ENCODE results near the gene NWD2.

Gene NWD2

DNA sequence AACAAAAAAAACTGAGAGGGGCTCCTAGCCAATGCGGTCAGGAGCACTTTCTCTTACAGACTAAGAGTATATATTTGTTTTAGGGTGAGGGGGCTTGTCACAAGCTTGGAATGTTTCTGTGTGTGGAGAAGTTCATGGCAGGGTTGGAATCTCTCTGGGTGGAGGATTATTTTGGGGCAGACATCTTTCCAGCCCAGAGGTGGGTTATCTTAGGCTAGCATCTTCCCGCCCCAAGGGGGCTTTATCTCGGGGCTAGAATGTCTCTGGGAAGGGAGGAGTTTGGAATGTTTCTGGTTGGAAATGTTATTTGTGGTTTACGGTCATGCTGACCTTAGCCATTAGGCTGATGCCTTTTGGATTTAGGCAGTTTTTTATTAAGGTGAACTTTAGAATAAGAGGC is 236.0 kb downstream of the NWD2 start (continued):
- TF ChIP-seq, protein P1, sequence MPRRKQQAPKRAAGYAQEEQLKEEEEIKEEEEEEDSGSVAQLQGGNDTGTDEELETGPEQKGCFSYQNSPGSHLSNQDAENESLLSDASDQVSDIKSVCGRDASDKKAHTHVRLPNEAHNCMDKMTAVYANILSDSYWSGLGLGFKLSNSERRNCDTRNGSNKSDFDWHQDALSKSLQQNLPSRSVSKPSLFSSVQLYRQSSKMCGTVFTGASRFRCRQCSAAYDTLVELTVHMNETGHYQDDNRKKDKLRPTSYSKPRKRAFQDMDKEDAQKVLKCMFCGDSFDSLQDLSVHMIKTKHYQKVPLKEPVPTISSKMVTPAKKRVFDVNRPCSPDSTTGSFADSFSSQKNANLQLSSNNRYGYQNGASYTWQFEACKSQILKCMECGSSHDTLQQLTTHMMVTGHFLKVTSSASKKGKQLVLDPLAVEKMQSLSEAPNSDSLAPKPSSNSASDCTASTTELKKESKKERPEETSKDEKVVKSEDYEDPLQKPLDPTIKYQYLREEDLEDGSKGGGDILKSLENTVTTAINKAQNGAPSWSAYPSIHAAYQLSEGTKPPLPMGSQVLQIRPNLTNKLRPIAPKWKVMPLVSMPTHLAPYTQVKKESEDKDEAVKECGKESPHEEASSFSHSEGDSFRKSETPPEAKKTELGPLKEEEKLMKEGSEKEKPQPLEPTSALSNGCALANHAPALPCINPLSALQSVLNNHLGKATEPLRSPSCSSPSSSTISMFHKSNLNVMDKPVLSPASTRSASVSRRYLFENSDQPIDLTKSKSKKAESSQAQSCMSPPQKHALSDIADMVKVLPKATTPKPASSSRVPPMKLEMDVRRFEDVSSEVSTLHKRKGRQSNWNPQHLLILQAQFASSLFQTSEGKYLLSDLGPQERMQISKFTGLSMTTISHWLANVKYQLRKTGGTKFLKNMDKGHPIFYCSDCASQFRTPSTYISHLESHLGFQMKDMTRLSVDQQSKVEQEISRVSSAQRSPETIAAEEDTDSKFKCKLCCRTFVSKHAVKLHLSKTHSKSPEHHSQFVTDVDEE (CRISPR knock-in tag; IDR thresholded peaks at IDR 0.05), result no peak
- TF ChIP-seq, protein P2, sequence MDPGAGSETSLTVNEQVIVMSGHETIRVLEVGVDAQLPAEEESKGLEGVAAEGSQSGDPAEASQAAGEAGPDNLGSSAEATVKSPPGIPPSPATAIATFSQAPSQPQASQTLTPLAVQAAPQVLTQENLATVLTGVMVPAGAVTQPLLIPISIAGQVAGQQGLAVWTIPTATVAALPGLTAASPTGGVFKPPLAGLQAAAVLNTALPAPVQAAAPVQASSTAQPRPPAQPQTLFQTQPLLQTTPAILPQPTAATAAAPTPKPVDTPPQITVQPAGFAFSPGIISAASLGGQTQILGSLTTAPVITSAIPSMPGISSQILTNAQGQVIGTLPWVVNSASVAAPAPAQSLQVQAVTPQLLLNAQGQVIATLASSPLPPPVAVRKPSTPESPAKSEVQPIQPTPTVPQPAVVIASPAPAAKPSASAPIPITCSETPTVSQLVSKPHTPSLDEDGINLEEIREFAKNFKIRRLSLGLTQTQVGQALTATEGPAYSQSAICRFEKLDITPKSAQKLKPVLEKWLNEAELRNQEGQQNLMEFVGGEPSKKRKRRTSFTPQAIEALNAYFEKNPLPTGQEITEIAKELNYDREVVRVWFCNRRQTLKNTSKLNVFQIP (CRISPR knock-in tag; IDR thresholded peaks at IDR 0.05; ENCODE audit: borderline replicate concordance, low read depth), result no peak

DNA sequence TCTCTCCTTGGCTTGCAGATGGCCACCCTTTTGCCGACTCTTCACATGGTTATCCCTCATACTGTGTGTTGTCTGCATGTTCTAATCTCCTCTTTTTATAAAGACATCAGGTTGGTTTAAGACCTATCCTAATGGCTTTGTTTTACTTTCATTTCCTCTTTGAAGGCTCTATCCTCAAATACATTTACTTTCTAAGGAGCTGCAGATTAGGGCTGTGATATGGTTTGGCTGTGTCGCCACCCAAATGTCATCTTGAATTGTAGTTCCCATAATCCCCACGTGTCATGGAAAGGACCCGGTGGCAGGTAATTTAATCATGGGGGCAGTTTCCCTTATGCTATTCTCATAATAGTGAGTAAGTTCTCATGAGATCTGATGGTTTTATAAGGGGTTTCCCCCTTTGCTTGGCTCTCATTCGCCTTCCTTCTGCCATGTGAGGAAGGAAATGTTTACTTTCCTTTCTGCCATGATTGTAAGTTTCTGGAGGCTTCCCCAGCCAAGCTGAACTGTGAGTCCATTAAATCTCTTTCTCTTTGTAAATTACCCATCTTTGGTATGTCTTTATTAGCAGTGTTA is 237.1 kb downstream of the NWD2 start:
- no peak for ATAC-seq
- TF ChIP-seq SNAI2 (CRISPR knock-in tag; IDR thresholded peaks at IDR 0.05) (no peak), ZNF8 (CRISPR knock-in tag; IDR thresholded peaks at IDR 0.05) (no peak), PPARA (CRISPR knock-in tag; IDR thresholded peaks at IDR 0.05; ENCODE audit: borderline replicate concordance) (no peak), ZC3H10 (CRISPR knock-in tag; IDR thresholded peaks at IDR 0.05) (no peak), TCF4 (CRISPR knock-in tag; IDR thresholded peaks at IDR 0.05; ENCODE audit: borderline replicate concordance) (no peak), ZNF70 (CRISPR knock-in tag; IDR thresholded peaks at IDR 0.05) (no peak), BACH2 (CRISPR knock-in tag; IDR thresholded peaks at IDR 0.05; ENCODE audit: borderline replicate concordance) (no peak), TOX (CRISPR knock-in tag; IDR thresholded peaks at IDR 0.05; ENCODE audit: borderline replicate concordance) (no peak)
- TF ChIP-seq, protein P3, sequence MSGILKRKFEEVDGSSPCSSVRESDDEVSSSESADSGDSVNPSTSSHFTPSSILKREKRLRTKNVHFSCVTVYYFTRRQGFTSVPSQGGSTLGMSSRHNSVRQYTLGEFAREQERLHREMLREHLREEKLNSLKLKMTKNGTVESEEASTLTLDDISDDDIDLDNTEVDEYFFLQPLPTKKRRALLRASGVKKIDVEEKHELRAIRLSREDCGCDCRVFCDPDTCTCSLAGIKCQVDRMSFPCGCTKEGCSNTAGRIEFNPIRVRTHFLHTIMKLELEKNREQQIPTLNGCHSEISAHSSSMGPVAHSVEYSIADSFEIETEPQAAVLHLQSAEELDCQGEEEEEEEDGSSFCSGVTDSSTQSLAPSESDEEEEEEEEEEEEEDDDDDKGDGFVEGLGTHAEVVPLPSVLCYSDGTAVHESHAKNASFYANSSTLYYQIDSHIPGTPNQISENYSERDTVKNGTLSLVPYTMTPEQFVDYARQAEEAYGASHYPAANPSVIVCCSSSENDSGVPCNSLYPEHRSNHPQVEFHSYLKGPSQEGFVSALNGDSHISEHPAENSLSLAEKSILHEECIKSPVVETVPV (CRISPR knock-in tag; IDR thresholded peaks at IDR 0.05), result no peak
- TF ChIP-seq, protein P4, sequence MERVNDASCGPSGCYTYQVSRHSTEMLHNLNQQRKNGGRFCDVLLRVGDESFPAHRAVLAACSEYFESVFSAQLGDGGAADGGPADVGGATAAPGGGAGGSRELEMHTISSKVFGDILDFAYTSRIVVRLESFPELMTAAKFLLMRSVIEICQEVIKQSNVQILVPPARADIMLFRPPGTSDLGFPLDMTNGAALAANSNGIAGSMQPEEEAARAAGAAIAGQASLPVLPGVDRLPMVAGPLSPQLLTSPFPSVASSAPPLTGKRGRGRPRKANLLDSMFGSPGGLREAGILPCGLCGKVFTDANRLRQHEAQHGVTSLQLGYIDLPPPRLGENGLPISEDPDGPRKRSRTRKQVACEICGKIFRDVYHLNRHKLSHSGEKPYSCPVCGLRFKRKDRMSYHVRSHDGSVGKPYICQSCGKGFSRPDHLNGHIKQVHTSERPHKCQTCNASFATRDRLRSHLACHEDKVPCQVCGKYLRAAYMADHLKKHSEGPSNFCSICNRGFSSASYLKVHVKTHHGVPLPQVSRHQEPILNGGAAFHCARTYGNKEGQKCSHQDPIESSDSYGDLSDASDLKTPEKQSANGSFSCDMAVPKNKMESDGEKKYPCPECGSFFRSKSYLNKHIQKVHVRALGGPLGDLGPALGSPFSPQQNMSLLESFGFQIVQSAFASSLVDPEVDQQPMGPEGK (CRISPR knock-in tag; IDR thresholded peaks at IDR 0.05; ENCODE audit: borderline replicate concordance), result no peak

DNA sequence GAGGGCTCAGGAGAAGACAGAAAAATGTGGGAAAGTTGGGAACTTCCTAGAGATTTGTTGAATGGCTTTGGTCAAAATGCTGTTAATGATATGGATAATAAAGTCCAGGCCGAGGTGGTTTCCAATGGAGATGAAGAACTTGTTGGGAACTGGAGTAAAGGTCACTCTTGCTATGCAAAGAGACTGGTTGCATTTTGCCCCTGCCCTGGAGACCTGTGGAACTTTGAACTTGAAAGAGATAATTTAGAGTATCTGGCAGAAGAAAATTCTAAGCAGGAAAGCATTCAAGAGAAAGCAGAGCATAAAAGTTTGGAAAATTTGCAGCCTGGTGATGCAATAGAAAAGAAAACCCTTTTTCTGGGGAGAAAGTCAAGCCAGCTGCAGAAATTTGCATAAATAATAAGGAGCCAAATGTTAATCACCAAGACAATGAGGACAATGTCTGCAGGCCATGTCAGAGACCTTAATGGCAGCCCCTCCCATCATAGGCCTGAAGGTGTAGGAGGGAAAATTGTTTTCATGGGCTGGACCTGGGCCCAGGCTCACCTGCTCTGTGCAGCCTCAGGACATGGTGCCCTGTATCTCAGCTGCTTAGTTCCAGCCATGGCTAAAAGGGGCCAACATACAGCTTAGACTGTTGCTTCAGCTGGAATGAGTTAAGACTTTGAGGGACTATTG is 237.8 kb downstream of the NWD2 start:
- no peak for ATAC-seq
- TF ChIP-seq ZC3H10 (CRISPR knock-in tag; IDR thresholded peaks at IDR 0.05) (no peak), OSR1 (CRISPR knock-in tag; IDR thresholded peaks at IDR 0.05) (no peak), TOX (CRISPR knock-in tag; IDR thresholded peaks at IDR 0.05; ENCODE audit: borderline replicate concordance) (no peak), SNAI2 (CRISPR knock-in tag; IDR thresholded peaks at IDR 0.05) (no peak), ZNF8 (CRISPR knock-in tag; IDR thresholded peaks at IDR 0.05) (no peak), ZNF565 (CRISPR knock-in tag; conservative IDR thresholded peaks at IDR 0.05; ENCODE audit: low read depth) (no peak), BACH2 (CRISPR knock-in tag; IDR thresholded peaks at IDR 0.05; ENCODE audit: borderline replicate concordance) (no peak), ESRRG (CRISPR knock-in tag; IDR thresholded peaks at IDR 0.05) (no peak), ZNF70 (CRISPR knock-in tag; IDR thresholded peaks at IDR 0.05) (no peak), ARNTL (CRISPR knock-in tag; IDR thresholded peaks at IDR 0.05; ENCODE audit: borderline replicate concordance, low read depth) (no peak)
- TF ChIP-seq, protein P2 (CRISPR knock-in tag; IDR thresholded peaks at IDR 0.05; ENCODE audit: borderline replicate concordance, low read depth), result no peak
- TF ChIP-seq, protein P3 (CRISPR knock-in tag; IDR thresholded peaks at IDR 0.05), result no peak
- TF ChIP-seq, protein P1 (CRISPR knock-in tag; IDR thresholded peaks at IDR 0.05), result no peak
- TF ChIP-seq, protein P5, sequence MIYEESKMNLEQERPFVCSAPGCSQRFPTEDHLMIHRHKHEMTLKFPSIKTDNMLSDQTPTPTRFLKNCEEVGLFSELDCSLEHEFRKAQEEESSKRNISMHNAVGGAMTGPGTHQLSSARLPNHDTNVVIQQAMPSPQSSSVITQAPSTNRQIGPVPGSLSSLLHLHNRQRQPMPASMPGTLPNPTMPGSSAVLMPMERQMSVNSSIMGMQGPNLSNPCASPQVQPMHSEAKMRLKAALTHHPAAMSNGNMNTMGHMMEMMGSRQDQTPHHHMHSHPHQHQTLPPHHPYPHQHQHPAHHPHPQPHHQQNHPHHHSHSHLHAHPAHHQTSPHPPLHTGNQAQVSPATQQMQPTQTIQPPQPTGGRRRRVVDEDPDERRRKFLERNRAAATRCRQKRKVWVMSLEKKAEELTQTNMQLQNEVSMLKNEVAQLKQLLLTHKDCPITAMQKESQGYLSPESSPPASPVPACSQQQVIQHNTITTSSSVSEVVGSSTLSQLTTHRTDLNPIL (CRISPR knock-in tag; IDR thresholded peaks at IDR 0.05; ENCODE audit: low read depth), result no peak

Measured in SK-N-SH treated with all-trans-retinoic acid at 6 μM for 48 hours (cell line).